HG03460 (cell line): Measurements from ENCODE around the gene ZNRF2.
A peak's percentile ranks its signal among the peaks of the same experiment; 100 is the strongest.

Experiments
- ATAC-seq: cut with Tn5 transposase; IDR thresholded peaks from one replicate; pipeline ENCODE4 v1.9.1; 2021; ENCODE audit not compliant: unreplicated experiment

ZNRF2 gene

GRCh38 chr7:30320392-30320791 lies 36.0 kb downstream of the ZNRF2 start:
- no peak for ATAC-seq

GRCh38 chr7:30321089-30321881 lies 36.9 kb downstream of the ZNRF2 start:
- ATAC-seq: no peak

DNA sequence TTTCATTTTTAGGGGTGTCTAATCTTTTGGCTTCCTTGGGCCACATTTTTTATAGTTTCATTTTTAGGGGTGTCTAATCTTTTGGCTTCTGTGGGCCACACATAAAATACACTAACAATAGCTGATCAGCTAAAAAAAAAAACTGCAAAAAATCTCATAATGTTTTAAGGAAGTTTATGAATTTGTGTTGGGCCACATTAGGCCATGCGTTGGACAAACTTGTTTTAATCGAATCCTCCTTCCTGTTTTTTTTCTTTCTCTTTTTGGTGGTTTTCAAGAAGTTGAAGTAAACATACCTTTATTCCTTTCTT lies 37.4 kb downstream of the ZNRF2 start:
- no peak for ATAC-seq

DNA sequence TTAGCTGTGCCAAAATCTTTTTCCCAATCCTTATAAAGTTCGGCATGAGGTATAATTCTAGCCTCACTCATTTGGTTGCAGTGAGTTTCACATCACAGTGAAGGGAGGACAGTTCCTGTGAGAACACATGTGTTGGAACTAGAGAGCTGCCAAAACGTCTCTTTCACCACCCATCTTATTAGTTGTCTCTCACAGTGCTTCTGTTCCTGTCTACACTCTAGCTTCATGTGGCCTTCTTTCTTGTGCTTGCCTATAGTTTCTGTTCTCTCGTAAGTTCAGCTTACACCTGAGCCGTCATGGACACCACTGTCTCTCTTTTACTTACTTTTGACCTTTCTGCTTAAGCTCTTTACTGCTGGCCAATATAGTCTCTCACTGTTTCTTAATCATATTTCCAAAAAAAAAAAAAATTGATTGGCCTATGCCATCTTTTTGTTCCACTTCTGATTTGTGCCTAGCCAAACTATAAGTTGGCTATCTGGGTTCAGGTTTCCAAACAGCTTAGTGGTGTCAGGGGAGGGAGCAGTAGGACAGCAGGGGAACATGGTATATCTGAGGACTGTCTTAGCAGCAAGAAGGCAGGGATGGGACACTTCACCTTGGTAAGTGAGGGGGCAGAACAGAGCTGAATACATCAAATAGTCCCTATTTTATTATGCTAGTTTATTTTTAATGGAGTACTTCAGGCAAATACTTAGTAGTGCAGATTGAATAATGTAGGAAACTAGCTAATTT lies 38.0 kb downstream of the ZNRF2 start:
- ATAC-seq: peak; percentile 83

- peak; percentile 53 for ATAC-seq
Measured at GRCh38 chr7:30323006-30323355, 38.6 kb downstream of the ZNRF2 start.

- ATAC-seq: no peak
Measured at GRCh38 chr7:30327813-30328212, 43.4 kb downstream of the ZNRF2 start.

DNA sequence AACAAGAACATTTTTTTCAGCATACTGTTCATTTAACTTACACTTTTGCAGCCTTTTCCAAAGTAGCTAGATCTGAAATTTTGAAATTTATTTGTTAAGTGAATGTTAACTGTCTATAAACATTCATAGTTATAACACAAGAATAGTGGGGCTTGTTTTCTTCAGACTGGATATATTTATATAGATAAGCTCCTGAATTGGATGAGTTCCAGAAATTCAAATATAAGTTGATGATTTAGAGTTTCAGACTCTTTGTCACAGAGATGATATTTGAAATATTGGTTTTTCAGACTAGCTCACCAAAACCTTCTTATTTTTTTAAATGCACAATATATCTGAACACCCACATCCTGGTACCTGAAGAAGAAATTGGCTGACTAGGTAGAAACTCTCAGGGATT lies 44.0 kb downstream of the ZNRF2 start:
- no peak for ATAC-seq

DNA sequence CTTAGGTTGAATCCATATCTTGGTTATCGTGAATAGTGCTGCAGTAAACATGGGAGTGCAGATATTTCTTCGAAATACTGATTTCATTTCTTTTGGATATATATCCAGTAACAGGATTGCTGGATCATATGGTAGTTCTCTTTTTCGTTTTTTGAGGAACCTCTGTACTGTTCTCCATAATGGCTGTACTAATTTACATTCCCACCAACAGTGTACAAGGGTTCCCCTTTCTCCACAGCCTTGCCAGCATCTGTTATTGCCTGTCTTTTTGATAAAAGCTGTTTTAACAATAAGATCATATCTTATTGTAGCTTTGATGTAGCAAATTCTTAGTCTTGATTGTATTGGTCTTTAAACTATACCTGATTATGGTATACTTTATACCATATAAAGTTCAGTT lies 45.3 kb downstream of the ZNRF2 start:
- no peak for ATAC-seq

DNA sequence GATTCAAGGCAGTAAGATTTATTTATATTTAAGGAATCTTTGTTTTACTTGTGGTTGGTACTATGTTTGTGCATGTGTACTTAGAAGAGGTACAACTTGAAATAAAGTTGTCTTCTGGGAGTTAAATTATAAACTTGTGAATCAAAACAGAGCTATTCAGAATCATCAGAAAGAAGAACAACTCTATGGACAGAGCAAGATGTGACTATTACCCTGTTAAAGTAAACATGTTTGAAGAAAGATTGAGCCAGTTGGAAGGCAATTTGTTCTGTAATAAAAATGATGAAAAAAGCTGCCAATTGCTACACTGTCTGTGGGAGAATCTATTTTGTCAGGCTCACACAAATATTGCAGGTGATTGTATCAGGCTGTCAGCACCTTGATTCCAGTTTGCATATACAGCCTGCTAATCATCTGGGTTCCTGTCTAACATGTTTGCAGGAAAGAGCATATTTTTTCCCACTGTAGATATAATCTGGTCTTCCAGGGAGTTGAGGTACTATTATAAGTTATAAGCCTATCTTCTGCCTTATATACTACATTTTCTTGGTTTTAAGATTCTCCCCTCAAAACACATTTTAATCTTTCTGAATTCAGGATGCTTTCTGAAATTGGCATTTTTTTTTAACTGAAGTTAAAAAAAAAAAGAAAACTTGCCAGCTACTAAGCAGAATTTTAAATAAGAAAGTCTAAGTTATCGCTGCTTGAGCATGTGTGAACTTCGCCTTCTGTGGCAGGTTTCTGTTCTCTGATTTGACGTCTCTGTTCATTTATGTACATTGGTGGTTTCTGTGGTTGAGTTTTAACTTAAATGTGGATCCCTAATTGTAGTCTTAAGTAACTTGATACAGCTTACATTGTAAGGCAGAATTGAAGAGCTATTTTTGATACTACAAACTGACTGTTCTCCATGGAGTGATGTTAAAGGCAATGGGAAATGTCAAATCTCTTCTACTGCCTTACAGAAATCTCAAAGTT lies 46.0 kb downstream of the ZNRF2 start:
- ATAC-seq: peak; percentile 83

GRCh38 chr7:30331338-30331737 lies 46.9 kb downstream of the ZNRF2 start:
- no peak for ATAC-seq

- no peak for ATAC-seq
Measured at GRCh38 chr7:30332549-30332948, 48.2 kb downstream of the ZNRF2 start.

DNA sequence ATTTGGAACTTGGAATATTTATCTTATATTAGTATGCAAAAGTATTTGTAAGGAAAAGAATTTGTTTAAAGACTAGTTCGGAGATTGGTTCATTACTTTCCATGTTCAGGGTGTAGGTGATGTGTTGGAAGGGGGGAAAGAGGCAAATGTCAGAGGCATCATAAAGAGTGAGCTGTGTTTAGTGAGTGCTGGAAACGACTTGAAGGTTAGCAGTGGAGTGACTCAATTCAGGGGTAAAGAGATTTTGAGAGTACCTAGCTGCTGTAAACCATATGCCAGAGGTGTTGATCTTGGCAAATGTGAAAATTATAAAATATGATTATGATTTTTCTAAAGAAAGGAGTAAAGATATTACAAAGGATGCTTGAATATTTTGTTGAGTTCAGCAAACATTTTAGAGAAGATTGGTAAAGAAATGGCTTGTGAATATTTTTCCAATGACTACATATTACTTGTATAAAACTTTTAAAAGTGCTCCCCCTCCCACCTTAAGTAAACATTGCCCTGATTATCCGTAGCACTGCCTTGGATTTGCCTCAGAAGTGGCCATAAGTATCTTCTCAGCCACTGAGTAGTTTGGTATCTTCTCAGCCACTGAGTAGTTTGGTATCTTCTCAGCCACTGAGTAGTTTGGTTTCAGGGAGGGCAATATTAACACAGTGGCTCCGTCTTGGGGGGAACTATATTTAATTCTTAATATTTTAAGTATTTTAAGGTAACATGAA lies 51.5 kb downstream of the ZNRF2 start:
- no peak for ATAC-seq

- ATAC-seq: no peak
Measured at GRCh38 chr7:30344513-30344912, 60.1 kb downstream of the ZNRF2 start.

- ATAC-seq: peak; percentile 23
Measured at GRCh38 chr7:30347226-30348082, 63.1 kb downstream of the ZNRF2 start.

DNA sequence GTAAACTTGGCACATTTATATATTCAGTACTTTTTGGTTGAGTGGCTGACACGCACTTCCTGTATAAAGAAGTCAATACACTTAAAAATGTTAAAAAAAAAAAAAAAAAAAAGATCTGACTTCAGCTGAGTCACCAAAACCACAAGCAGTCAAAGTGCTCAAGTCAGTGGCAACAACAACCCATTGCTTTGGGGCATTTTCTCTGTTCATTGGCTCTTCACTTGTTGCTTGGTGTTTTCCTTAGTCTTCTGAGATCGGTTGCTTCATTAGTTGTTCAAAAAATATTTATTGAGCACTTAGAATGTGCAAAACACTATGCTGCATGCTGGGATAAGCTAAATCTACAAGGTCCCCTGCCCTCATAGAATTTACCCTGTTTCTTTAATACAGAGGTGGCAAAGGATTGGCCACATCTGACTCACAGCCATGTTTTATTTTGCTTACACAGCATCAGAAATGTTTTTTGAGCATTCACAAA lies 63.7 kb downstream of the ZNRF2 start:
- ATAC-seq: peak; percentile 80

GRCh38 chr7:30349170-30349569 lies 64.8 kb downstream of the ZNRF2 start:
- no peak for ATAC-seq

DNA sequence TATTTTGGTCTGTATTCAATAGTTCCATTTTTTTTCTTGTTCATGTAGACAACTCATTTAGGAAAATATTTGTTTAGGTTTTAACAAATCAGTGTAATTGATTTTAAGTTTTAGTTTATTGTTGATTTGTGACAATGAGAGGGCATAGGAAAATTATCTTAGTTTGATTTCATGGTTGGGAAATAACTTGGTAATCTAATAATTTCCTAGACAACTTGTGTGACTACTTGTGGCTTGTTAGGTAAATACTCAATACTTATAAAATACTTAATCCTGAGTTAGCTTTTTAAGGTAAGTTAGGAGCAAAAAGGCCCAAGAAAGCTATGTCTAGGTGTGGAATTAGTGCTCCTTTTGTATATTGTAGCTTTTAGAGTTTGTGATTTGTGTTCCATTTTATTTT lies 65.4 kb downstream of the ZNRF2 start:
- no peak for ATAC-seq

DNA sequence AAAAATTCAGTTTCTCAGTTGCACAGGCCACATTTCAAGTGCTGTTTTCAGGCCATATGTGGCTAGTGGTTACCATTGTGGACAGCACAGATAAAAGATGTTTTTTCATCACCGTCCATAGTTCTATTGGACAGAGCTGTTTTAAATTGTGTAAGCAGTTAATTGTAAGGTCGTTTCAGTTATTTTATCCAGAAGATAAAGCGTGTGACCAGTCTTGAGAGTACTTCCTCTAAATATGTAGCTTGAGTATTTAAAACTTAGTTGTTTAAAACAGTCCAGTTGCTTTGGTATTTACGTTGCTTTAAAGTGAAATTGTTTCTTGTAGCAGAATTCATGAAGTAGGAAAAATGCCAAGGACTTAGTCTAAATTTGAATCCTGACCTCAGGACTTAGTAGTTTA lies 66.9 kb downstream of the ZNRF2 start:
- ATAC-seq: no peak

- ATAC-seq: no peak
Measured at GRCh38 chr7:30351724-30352123, 67.3 kb downstream of the ZNRF2 start.

DNA sequence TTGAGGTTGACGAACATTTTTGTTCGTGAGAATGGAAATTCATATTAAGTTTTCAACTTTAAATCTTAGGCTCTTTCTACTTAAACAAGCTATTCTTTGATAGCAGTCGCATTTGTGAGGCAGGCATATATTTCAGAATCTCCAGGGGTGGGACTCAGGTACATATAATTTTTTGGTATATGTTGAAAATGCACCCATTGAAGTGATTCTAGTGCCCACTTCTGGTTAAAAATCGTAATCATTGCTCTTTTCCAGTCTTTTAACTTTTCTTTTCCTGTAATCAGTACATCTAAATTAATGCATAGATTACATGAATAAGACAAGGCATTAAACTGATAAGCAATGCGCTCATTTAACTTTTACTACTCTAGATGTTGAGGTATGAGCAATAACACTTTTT lies 67.8 kb downstream of the ZNRF2 start:
- no peak for ATAC-seq
